Panc1 (cell line): ENCODE data around the gene ZRANB3. TPM values are rescaled to one million over a fixed set of nuclear protein-coding genes. Genes with fewer than 3 reads are reported as not detected.

Experiments used
- ATAC-seq: fragments of 200-7000 bp; cut with Tn5 transposase; 2 replicates; pipeline ENCODE4 v1.9.1; 2020; ENCODE audit warnings: mild to moderate bottlenecking, moderate library complexity
- BruUV-seq: library from RNA; stranded (reverse); fragments of 400-500 nt; replicated peaks from 2 replicates; lab custom pipeline; 2021; lab: Mats Ljungman, UMichigan
- CTCF ChIA-PET: fragments of 300-600 bp; sonication (Branson Sonifier 250); formaldehyde crosslinking; loops from one replicate; lab custom pipeline; 2022; ENCODE audit warnings: antibody characterized with exemption; lab: Charles Lee
- POLR2A ChIA-PET: fragments of 300-600 bp; sonication (Branson Sonifier 250); formaldehyde crosslinking; loops from one replicate; lab custom pipeline; 2022; ENCODE audit warnings: antibody characterized with exemption; lab: Charles Lee
- DNase-seq: peaks from one replicate; pipeline ENCODE4 v3.0.0-alpha.2; 2010; ENCODE audit warnings: low read depth, low spot score
- H3K27ac ChIP-seq: 2 replicates; pipeline ENCODE4 v1.5.1; 2011; ENCODE audit warnings: mild to moderate bottlenecking, low read length, inconsistent platforms
- H3K27me3 ChIP-seq: fragments of 200-500 bp; sonication (Bioruptor generic); 2 replicates; pipeline ENCODE4 v1.6.0; 2014; ENCODE audit warnings: low read length, inconsistent platforms; ENCODE audit not compliant: control insufficient read depth, insufficient read depth
- H3K36me3 ChIP-seq: fragments of 200-500 bp; sonication (Bioruptor generic); 2 replicates; pipeline ENCODE4 v1.5.1; 2014; ENCODE audit warnings: inconsistent platforms, mild to moderate bottlenecking, low read length, moderate library complexity; ENCODE audit not compliant: control insufficient read depth, insufficient read depth
- H3K4me1 ChIP-seq: 2 replicates; pipeline ENCODE4 v1.5.1; 2011; ENCODE audit warnings: inconsistent platforms, mild to moderate bottlenecking, low read length, moderate library complexity; ENCODE audit not compliant: control insufficient read depth, insufficient read depth
- H3K4me3 ChIP-seq, 2 experiments: 2 replicates each; pipeline ENCODE4 v1.5.1; 2011 to 2012; ENCODE audit warnings: low read depth in 2 of 2, low read length in 2 of 2, mild to moderate bottlenecking in 2 of 2, inconsistent platforms in 1 of 2, moderate library complexity in 1 of 2
- H3K9me3 ChIP-seq: fragments of 200-500 bp; sonication (Bioruptor generic); 2 replicates; pipeline ENCODE4 v1.5.1; 2014; ENCODE audit warnings: low read depth, mild to moderate bottlenecking, inconsistent platforms, low read length, moderate library complexity; ENCODE audit not compliant: control insufficient read depth, insufficient read depth
- CTCF ChIP-seq: fragments of 450-650 bp; IDR thresholded peaks from 2 replicates; pipeline ENCODE4 v1.5.1; 2017; ENCODE audit warnings: mild to moderate bottlenecking
- POLR2AphosphoS5 ChIP-seq: IDR thresholded peaks from 2 replicates; pipeline ENCODE4 v1.6.1; 2012; ENCODE audit warnings: mild to moderate bottlenecking, low read depth, low read length, moderate library complexity
- REST ChIP-seq, 2 experiments: IDR thresholded peaks; 2 replicates each; pipeline ENCODE4 v1.6.1; 2011 to 2012; ENCODE audit warnings: low read depth in 2 of 2, control low read depth in 1 of 2, low read length in 1 of 2, mild to moderate bottlenecking in 1 of 2, moderate library complexity in 1 of 2; ENCODE audit not compliant: insufficient read depth in 1 of 2
- SIN3A ChIP-seq: IDR thresholded peaks from 2 replicates; pipeline ENCODE4 v1.6.1; 2012; ENCODE audit warnings: low read depth, mild to moderate bottlenecking, low read length, moderate library complexity, borderline replicate concordance; ENCODE audit not compliant: insufficient read depth
- TCF7L2 ChIP-seq: IDR thresholded peaks from 2 replicates; pipeline ENCODE4 v1.6.1; 2011; ENCODE audit warnings: mild to moderate bottlenecking, low read depth, low read length, inconsistent platforms
- in situ Hi-C: cut with HindIII; loops from 2 replicates; pipeline ENCODE4 v1.10.0; 2016; ENCODE audit warnings: low sequenced_read_pairs, low pct_unique_long_range_greater_than_20kb
- intact Hi-C: fragments of 100-400 bp; cut with micrococcal nuclease; formaldehyde crosslinking; loops from one replicate; pipeline ENCODE4 v1.10.0; 2022; ENCODE audit not compliant: unreplicated experiment
- total RNA-seq: library from RNA; stranded (reverse); gene quantifications from one replicate; pipeline ENCODE4 v1.2.1, GENCODE V29; 2021; ENCODE audit not compliant: unreplicated experiment

The ZRANB3 gene
- total RNA-seq, 1 experiment from 2014 or later = 11.7 TPM

GRCh38 chr2:135561925-135562324 lies 30.9 kb upstream of the ZRANB3 start:
- no peak overlapping the region for H3K27ac ChIP-seq
- no peaks in the 10 kb centered on the region; the same call in 1 of the 2 replicates for H3K9me3 ChIP-seq
- CTCF ChIA-PET = no interaction called here
- BruUV-seq = no TSS peak
- no peak for DNase-seq
- ATAC-seq = no peak
- intact Hi-C loops = no loop called here
- in situ Hi-C loops = no loop called here
- H3K36me3 ChIP-seq = no peaks in the 10 kb centered on the region
- H3K27me3 ChIP-seq = no peaks in the 10 kb centered on the region
- H3K4me3 ChIP-seq = no peak overlapping the region
- TF ChIP-seq POLR2AphosphoS5 (no peak), CTCF (no peak), REST (IDR thresholded peaks at IDR 0.05; ENCODE audit: insufficient read depth in 1 of 2, low read depth in 2 of 2, low read length in 1 of 2) (no peak), TCF7L2 (no peak), SIN3A (no peak)
- peaks cover 2% of the 10 kb centered on the region; the same call in 1 of the 2 replicates for H3K4me1 ChIP-seq
- POLR2A ChIA-PET = interaction anchor here (0.6 kb wide), 1 partner anchor 7 kb away, joined by 4 read pairs; no protein-coding TSS in a partner anchor

GRCh38 chr2:135557530-135557929 lies 26.5 kb upstream of the ZRANB3 start:
- Histone ChIP-seq H3K27me3 (no peaks in the 10 kb centered on the region), H3K4me3 (no peak overlapping the region), H3K27ac (no peak overlapping the region), H3K4me1 (peaks cover 2% of the 10 kb centered on the region; the same call in 1 of the 2 replicates), H3K9me3 (no peaks in the 10 kb centered on the region; the same call in 1 of the 2 replicates), H3K36me3 (no peaks in the 10 kb centered on the region)
- DNase-seq (no peak), ATAC-seq (no peak)
- no TSS peak for BruUV-seq
- CTCF ChIA-PET = no interaction called here
- POLR2A ChIA-PET = no interaction called here
- in situ Hi-C loops (no loop called here), intact Hi-C loops (no loop called here)
- no peak for TF ChIP-seq CTCF
- TF ChIP-seq POLR2AphosphoS5 = no peak
- no peak for TF ChIP-seq TCF7L2
